ENCODE measurements around the gene FREM2. TPM values are rescaled to one million over a fixed set of nuclear protein-coding genes. Genes with fewer than 3 reads are reported as not detected.
A peak's percentile ranks its signal among the peaks of the same experiment; 100 is the strongest.

FREM2 gene
- total and polyA plus RNA-seq, 2 experiments from 2014 or later, result 2.4 to 29.8 TPM

- TF ChIP-seq REST (IDR thresholded peaks at IDR 0.05; ENCODE audit: unreplicated experiment), result no peak
- TF ChIP-seq CREB1 (CRISPR knock-in tag; IDR thresholded peaks at IDR 0.05; ENCODE audit: low read depth), result no peak
Observed at GRCh38 chr13:38647312-38647711, 39.6 kb upstream of the FREM2 start (continued).

GRCh38 chr13:38648912-38649311 lies 38.0 kb upstream of the FREM2 start:
- Histone ChIP-seq H3K4me3 (no peak overlapping the region), H3K27me3 (ENCODE audit: insufficient read depth) (no peaks in the 10 kb centered on the region), H3K9me2 (ENCODE audit: insufficient read depth) (no peaks in the 10 kb centered on the region), H3K79me2 (replicated peaks; ENCODE audit: insufficient read depth) (no peaks in the 10 kb centered on the region), H3F3A (replicated peaks; ENCODE audit: low read depth) (no peaks in the 10 kb centered on the region), H3K36me3 (ENCODE audit: insufficient read depth) (no peaks in the 10 kb centered on the region), H4K20me1 (replicated peaks; ENCODE audit: insufficient read depth) (no peaks in the 10 kb centered on the region), H3K27ac (ENCODE audit: low read depth) (no peak overlapping the region), H3K4me2 (peak overlapping the region; percentile 14), H2AFZ (no peak overlapping the region), H3K4me1 (ENCODE audit: insufficient read depth) (peaks cover 24% of the 10 kb centered on the region)
- peaks cover 3% of the 10 kb centered on the region for H3K27me3 Mint-ChIP-seq (ENCODE audit: insufficient read depth, low read depth, poor library complexity)
- H3K36me3 Mint-ChIP-seq (ENCODE audit: low read depth), result no peaks in the 10 kb centered on the region
- ATAC-seq (no peak), DNase-seq (ENCODE audit: low spot score) (no peak)
- H3K4me1 Mint-ChIP-seq, result peaks cover 29% of the 10 kb centered on the region
- H3K9me3 Mint-ChIP-seq, result no peaks in the 10 kb centered on the region
- no peak overlapping the region for H3K27ac Mint-ChIP-seq
- no peak overlapping the region for H3K4me3 Mint-ChIP-seq
- TF ChIP-seq ZNF331 (CRISPR knock-in tag; IDR thresholded peaks at IDR 0.05; ENCODE audit: low read depth) (no peak), REST (IDR thresholded peaks at IDR 0.05; ENCODE audit: unreplicated experiment) (no peak), CTCF (conservative IDR thresholded peaks at IDR 0.05; ENCODE audit: low read depth in 2 of 2) (no peak), EZH2 (IDR thresholded peaks at IDR 0.05; ENCODE audit: low read depth, unreplicated experiment) (no peak), STAT1 (IDR thresholded peaks at IDR 0.05; ENCODE audit: unreplicated experiment) (no peak), CREB1 (CRISPR knock-in tag; IDR thresholded peaks at IDR 0.05; ENCODE audit: low read depth) (no peak), NANOG (IDR thresholded peaks at IDR 0.05; ENCODE audit: borderline replicate concordance) (no peak), ZNF114 (CRISPR knock-in tag; IDR thresholded peaks at IDR 0.05) (no peak), POLR2AphosphoS5 (IDR thresholded peaks at IDR 0.05; ENCODE audit: low read depth) (no peak), JUNB (IDR thresholded peaks at IDR 0.05; ENCODE audit: unreplicated experiment) (no peak)

Data from GM23338 (cell line).